Measurements from ENCODE around the gene TMEM63A. TPM values are rescaled to one million over a fixed set of nuclear protein-coding genes. Genes with fewer than 3 reads are reported as not detected.
A peak's percentile ranks its signal among the peaks of the same experiment; 100 is the strongest.
"Not testable (repeated sequence)": the region's sequence is repeated elsewhere in the genome, so short reads cannot be mapped to it uniquely, and the experiment has no call there.

Gene TMEM63A
- total RNA-seq, 4 donors from 2014 or later = 30.1 to 57.7 (median 41.6) TPM

GRCh38 chr1:225842074-225842473 lies 40.1 kb downstream of the TMEM63A start:
- H3K36me3 ChIP-seq = peaks cover 46 to 91% of the 10 kb centered on the region in 2 donors
- H3K27ac ChIP-seq = no peak overlapping the region
- no peaks in the 10 kb centered on the region for H3K9me3 ChIP-seq
- intact Hi-C loops (cut with DNase I) = loop anchor here (10.0 kb wide), 2 partner anchors 67 to 367 kb away; partner anchors contain the start of gene SRP9
- no peak for DNase-seq
- 83 to 85% methylated on average over 12 of the region's 12 CpGs for WGBS, 2 donors
- TF ChIP-seq CTCF (IDR thresholded peaks at IDR 0.05) (no peak), POLR2A (IDR thresholded peaks at IDR 0.05) (no peak)
- H3K4me1 ChIP-seq = no peaks in the 10 kb centered on the region
- no peak overlapping the region for H3K4me3 ChIP-seq (replicated peaks in 1 of 3)
- H3K27me3 ChIP-seq = no peaks in the 10 kb centered on the region

- H3K9me3 ChIP-seq = no peaks in the 10 kb centered on the region
- no peaks in the 10 kb centered on the region for H3K27me3 ChIP-seq
- 91 to 94% methylated on average over 4 of the region's 4 CpGs for WGBS, 2 donors
- no peak for DNase-seq
- intact Hi-C loops (cut with DNase I) = loop anchor here (10.0 kb wide), 2 partner anchors 66 to 366 kb away; partner anchors contain the start of gene SRP9
- H3K36me3 ChIP-seq = peaks cover 36 to 81% of the 10 kb centered on the region in 2 donors
- no peak for TF ChIP-seq POLR2A (IDR thresholded peaks at IDR 0.05)
- no peak for TF ChIP-seq CTCF (IDR thresholded peaks at IDR 0.05)
- peaks cover 0 to 4% of the 10 kb centered on the region in 2 donors for H3K4me1 ChIP-seq
- no peak overlapping the region for H3K4me3 ChIP-seq (replicated peaks in 1 of 3)
- H3K27ac ChIP-seq = no peak overlapping the region
Measured at GRCh38 chr1:225840713-225841112, 41.5 kb downstream of the TMEM63A start.

- Histone ChIP-seq H3K36me3 (peaks cover 36 to 76% of the 10 kb centered on the region in 2 donors), H3K27me3 (no peaks in the 10 kb centered on the region), H3K9me3 (no peaks in the 10 kb centered on the region), H3K27ac (no peak overlapping the region), H3K4me1 (peaks cover 0 to 7% of the 10 kb centered on the region in 2 donors), H3K4me3 (replicated peaks in 1 of 3) (no peak overlapping the region)
- 69 to 100% methylated on average over 1 of the region's 1 CpG for WGBS, 2 donors
- intact Hi-C loops (cut with DNase I) = loop anchor here (10.0 kb wide), 2 partner anchors 65 to 365 kb away; partner anchors contain the start of gene SRP9
- no peak for DNase-seq
- TF ChIP-seq CTCF (IDR thresholded peaks at IDR 0.05) (no peak), POLR2A (IDR thresholded peaks at IDR 0.05) (no peak)
Measured at GRCh38 chr1:225840223-225840610, 42.0 kb downstream of the TMEM63A start.

GRCh38 chr1:225838793-225839192 lies 43.4 kb downstream of the TMEM63A start:
- peaks cover 30 to 62% of the 10 kb centered on the region in 2 donors for H3K36me3 ChIP-seq
- H3K4me3 ChIP-seq (replicated peaks in 1 of 3) = no peak overlapping the region
- no peak for TF ChIP-seq CTCF (IDR thresholded peaks at IDR 0.05)
- 85 to 90% methylated on average over 14 of the region's 14 CpGs for WGBS, 2 donors
- DNase-seq = no peak
- H3K27ac ChIP-seq = no peak overlapping the region
- no peaks in the 10 kb centered on the region for H3K27me3 ChIP-seq
- peaks cover 9 to 18% of the 10 kb centered on the region in 2 donors for H3K4me1 ChIP-seq
- no peaks in the 10 kb centered on the region for H3K9me3 ChIP-seq
- intact Hi-C loops (cut with DNase I) = no loop called here

- 86 to 95% methylated on average over 4 of the region's 4 CpGs for WGBS, 2 donors
- intact Hi-C loops (cut with DNase I); H3K9me3 ChIP-seq; DNase-seq; H3K27me3 ChIP-seq; H3K4me3 ChIP-seq (replicated peaks in 1 of 3): not testable (repeated sequence)
- Histone ChIP-seq H3K27ac (peak overlapping the region in 1 of 3 donors; percentile 45), H3K4me1 (peaks cover 9 to 18% of the 10 kb centered on the region in 2 donors), H3K36me3 (peaks cover 37 to 64% of the 10 kb centered on the region in 2 donors)
Measured at GRCh38 chr1:225836296-225836695, 45.9 kb downstream of the TMEM63A start.
